GM12892 (cell line): ENCODE measurements around the gene DTX3.

Source experiments
- POLR2A ChIP-seq: IDR thresholded peaks from 2 replicates; pipeline ENCODE4 v1.6.1; 2011; ENCODE audit warnings: low read depth, low read length, control low read depth
- POLR2AphosphoS5 ChIP-seq: IDR thresholded peaks from 2 replicates; pipeline ENCODE4 v1.6.1; 2011; ENCODE audit warnings: low read depth, low read length, control low read depth
- TAF1 ChIP-seq: IDR thresholded peaks from 2 replicates; pipeline ENCODE4 v1.6.1; 2011; ENCODE audit warnings: low read depth, mild to moderate bottlenecking, control low read depth, low read length, borderline replicate concordance

GRCh38 chr12:57564178-57564740 is 40.4 kb upstream of the DTX3 start:
- no peak for TF ChIP-seq TAF1
- no peak for TF ChIP-seq POLR2AphosphoS5
- no peak for TF ChIP-seq POLR2A
